ENCODE data around the gene SLC10A7.

Gene SLC10A7

GRCh38 chr4:146511381-146511780 is 10.4 kb downstream of the SLC10A7 start:
- DNase-seq (ENCODE audit: low spot score): no peak
- TF ChIP-seq, protein P1, sequence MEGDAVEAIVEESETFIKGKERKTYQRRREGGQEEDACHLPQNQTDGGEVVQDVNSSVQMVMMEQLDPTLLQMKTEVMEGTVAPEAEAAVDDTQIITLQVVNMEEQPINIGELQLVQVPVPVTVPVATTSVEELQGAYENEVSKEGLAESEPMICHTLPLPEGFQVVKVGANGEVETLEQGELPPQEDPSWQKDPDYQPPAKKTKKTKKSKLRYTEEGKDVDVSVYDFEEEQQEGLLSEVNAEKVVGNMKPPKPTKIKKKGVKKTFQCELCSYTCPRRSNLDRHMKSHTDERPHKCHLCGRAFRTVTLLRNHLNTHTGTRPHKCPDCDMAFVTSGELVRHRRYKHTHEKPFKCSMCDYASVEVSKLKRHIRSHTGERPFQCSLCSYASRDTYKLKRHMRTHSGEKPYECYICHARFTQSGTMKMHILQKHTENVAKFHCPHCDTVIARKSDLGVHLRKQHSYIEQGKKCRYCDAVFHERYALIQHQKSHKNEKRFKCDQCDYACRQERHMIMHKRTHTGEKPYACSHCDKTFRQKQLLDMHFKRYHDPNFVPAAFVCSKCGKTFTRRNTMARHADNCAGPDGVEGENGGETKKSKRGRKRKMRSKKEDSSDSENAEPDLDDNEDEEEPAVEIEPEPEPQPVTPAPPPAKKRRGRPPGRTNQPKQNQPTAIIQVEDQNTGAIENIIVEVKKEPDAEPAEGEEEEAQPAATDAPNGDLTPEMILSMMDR (IDR thresholded peaks at IDR 0.05; ENCODE audit: extremely low read depth, missing control alignments): no peak

GRCh38 chr4:146510942-146511341 is 10.8 kb downstream of the SLC10A7 start:
- TF ChIP-seq, protein P1 (IDR thresholded peaks at IDR 0.05; ENCODE audit: extremely low read depth, missing control alignments): no peak

GRCh38 chr4:146508229-146508939 is 13.4 kb downstream of the SLC10A7 start:
- TF ChIP-seq, protein P1 (IDR thresholded peaks at IDR 0.05; ENCODE audit: extremely low read depth, missing control alignments): no peak
- DNase-seq (ENCODE audit: low spot score): no peak

More at GRCh38 chr4:146510942-146511341, 10.8 kb downstream of the SLC10A7 start:
- no peak for DNase-seq (ENCODE audit: low spot score)

DNA sequence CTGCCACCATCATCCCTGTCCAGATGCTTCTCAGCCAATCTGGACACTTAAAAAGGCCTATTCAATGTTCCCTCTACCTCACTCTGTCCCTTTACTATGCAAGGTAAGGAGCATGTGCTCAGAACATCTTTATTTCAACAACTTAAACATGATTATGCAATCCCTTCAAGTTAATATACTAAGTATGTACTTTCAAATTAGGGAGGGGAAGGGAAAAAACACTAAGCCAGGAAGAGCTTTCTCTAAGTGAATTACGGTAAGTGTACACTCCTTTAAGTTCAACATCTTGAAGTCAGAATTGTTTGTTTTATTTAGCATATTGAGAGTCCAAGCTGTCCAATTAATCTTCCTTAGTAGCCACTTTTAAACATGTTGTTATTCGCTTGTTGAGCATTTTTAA is 14.1 kb downstream of the SLC10A7 start:
- DNase-seq (ENCODE audit: low spot score): no peak
- TF ChIP-seq, protein P1 (IDR thresholded peaks at IDR 0.05; ENCODE audit: extremely low read depth, missing control alignments): no peak

GRCh38 chr4:146506272-146506671 is 15.5 kb downstream of the SLC10A7 start:
- TF ChIP-seq, protein P1 (IDR thresholded peaks at IDR 0.05; ENCODE audit: extremely low read depth, missing control alignments): no peak
- DNase-seq (ENCODE audit: low spot score): no peak

DNA sequence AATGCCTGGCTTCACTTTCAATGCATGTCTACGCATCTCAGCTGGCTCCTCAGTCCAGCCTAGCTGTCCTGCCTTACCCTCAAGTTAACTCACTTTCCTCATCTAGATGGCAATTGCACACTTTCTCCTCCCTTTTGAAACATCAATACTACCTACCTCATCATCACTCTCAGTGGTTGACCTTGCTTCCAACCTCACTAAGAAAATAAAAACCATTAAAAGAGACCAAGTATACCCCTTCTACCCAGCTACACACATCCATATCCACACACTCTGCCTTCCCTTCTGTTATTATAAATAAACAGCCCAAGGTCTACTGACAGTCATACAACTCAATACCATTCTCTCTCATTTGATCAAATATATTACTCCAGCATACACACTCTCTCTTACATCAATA is 21.5 kb downstream of the SLC10A7 start:
- no peak for DNase-seq (ENCODE audit: low spot score)
- TF ChIP-seq, protein P1 (IDR thresholded peaks at IDR 0.05; ENCODE audit: extremely low read depth, missing control alignments): no peak

DNA sequence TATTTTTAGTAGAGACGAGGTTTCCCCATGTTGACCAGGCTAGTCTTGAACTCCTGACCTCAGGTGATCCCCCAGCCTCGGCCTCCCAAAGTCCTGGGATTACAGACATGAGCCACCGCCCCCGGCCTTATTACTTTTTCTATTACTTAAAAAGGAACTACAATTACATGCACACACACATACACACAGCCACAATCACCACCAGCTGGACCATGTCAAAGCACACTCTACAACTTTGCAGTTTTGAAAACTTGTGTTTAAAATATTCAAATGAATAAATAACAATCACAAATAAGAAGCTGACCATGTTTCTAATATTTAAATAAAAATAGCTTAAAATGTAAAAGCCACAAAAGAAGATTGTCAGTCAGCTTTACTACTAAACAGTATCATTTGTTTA is 23.4 kb downstream of the SLC10A7 start:
- TF ChIP-seq, protein P1 (IDR thresholded peaks at IDR 0.05; ENCODE audit: extremely low read depth, missing control alignments): no peak
- no peak for DNase-seq (ENCODE audit: low spot score)

All from GM20000 (cell line).